ENCODE data around the gene CASQ2.

CASQ2 gene

GRCh38 chr1:115658646-115659045, 109.9 kb downstream of the CASQ2 start:
- no peak for DNase-seq

DNA sequence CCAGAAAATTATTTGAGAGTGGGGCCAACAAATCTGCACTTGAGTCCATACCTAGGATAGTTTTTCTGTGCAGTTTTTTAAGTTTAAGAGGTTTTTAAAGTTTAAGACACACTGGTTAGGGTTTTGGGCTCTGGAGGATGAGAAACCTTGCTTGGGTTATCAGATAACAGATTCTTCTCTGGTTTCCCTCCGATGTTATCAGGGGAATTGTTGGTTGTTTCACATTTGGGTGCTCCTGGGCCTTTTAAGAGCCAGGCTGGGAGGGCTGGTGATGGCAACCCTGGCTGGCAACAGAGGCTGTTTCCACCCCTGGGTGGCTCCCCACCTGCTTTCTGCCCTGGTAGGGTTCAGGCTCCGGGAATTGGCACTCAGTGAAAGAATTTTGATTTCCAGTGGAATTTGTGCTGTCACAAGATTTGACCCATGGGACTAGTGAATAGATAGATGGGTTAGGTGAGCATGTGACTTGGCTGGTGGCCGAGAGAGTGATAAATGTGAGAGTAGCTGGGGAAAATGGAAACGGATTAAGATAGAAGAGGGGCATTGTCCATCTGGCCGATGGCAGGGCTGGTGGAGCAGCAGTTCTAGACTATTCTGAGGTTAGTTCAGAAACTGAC, 111.9 kb downstream of the CASQ2 start:
- DNase-seq, result no peak

DNA sequence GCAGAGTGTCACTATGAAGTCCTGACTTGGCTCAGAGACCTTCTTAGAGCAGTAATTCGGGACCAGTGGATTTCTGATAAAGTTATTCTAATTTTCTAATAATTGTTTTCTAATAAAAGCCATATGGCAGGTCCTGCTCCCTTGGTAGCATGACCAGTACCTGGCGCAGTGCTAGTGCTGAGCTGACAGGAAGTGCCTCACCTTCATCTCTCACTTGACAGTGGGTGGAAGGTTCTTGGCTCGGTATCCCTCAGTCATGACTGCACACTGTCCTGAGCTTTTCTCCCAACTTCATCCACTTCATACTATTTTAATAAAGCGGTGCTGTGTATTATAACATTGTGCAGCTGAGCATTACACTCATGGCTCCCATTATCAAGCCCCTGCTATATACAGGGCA, 112.6 kb downstream of the CASQ2 start:
- no peak for DNase-seq

DNA sequence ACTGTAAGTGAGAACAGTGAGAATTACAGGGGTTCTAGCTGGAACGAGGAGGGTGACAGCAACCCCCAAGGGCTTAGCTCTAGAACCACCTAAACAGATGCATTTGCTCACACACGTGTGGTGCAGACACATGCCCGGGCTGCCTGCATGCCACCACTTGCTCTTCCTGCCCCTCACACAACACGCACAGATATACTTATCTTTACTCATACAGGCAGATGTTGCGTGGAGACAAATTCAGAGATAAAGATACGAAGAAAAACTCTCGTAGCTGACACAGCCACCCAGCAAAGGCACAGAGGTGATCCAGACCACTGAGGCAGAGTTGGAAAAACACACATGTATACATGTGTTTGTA, 113.2 kb downstream of the CASQ2 start:
- no peak for DNase-seq

- no peak for DNase-seq
Measured at GRCh38 chr1:115654663-115655305, 113.7 kb downstream of the CASQ2 start.

DNA sequence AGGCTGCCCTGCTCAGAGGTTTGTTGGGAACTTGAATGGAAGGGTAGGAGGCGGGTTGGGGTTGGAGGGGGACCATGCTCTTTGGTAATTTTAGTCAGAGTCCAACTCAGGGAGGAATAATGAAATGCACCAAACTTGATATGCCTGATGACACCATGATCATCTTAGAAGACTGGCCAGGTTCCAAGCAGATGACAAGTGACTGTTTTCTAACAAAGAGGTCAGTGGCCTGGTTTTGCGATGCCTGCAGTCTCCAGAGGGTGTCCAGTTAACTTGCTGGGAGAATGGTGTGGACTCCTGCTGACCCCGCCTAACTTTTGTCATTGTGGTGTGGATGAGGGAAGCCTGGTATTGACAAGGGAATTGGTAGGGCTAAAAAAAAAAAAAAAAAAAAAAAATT, 114.4 kb downstream of the CASQ2 start:
- DNase-seq, result no peak

- no peak for DNase-seq
Measured at GRCh38 chr1:115652236-115652788, 116.2 kb downstream of the CASQ2 start.

GRCh38 chr1:115651391-115651790, 117.1 kb downstream of the CASQ2 start:
- no peak for DNase-seq

- no peak for DNase-seq
Measured at GRCh38 chr1:115650961-115651360, 117.6 kb downstream of the CASQ2 start.
